ENCODE results near the gene ENOSF1.

DNA sequence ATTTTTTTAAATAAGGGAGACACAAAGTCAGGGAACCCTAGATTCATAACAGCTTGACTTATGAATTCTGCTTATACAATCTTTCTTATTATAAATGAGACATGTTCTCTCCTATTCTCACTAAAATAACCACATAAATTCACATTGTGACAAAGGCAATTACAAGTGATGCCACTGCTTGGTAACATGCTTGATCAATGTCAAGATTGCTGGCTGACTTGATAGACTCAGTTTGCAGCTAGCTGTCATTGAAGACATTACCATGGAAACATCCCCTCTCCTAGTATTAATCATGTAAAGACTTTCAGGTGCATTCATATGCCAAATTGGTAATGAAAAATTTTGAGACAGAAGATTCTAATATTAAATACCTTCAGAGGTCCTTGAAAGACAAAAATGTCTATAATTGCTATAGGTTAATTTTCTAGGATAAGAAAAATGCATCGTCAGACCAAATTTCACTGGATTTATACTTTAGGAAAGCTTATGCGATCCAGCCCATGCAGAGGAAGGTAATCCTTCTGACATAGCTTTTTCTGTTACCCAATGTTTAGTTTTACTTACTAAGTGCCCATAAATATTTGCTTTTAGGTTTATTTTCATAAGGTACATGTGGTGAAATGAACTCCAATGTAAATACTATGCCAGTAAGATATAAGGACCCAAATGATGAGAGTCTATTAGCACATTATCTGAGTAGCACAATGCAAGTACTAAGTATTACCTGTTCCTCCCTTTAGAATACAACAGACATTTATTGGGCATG lies 32.6 kb upstream of the ENOSF1 start:
- TF ChIP-seq, protein P1, sequence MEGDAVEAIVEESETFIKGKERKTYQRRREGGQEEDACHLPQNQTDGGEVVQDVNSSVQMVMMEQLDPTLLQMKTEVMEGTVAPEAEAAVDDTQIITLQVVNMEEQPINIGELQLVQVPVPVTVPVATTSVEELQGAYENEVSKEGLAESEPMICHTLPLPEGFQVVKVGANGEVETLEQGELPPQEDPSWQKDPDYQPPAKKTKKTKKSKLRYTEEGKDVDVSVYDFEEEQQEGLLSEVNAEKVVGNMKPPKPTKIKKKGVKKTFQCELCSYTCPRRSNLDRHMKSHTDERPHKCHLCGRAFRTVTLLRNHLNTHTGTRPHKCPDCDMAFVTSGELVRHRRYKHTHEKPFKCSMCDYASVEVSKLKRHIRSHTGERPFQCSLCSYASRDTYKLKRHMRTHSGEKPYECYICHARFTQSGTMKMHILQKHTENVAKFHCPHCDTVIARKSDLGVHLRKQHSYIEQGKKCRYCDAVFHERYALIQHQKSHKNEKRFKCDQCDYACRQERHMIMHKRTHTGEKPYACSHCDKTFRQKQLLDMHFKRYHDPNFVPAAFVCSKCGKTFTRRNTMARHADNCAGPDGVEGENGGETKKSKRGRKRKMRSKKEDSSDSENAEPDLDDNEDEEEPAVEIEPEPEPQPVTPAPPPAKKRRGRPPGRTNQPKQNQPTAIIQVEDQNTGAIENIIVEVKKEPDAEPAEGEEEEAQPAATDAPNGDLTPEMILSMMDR (conservative IDR thresholded peaks at IDR 0.05) = no peak
- TF ChIP-seq EZH2 (IDR thresholded peaks at IDR 0.05; ENCODE audit: low read depth) = no peak
